ENCODE measurements around the gene OR6N1.

The OR6N1 gene

GRCh38 chr1:158752155-158752712 is 19.8 kb downstream of the OR6N1 start:
- Histone ChIP-seq H3K4me3 (ENCODE audit: low read length) (no peak overlapping the region), H3K36me3 (ENCODE audit: insufficient read depth, low read length) (no peaks in the 10 kb centered on the region), H3K9me3 (ENCODE audit: insufficient read depth, low read depth, low read length) (no peaks in the 10 kb centered on the region), H3K27ac (ENCODE audit: low read depth, low read length) (no peak overlapping the region), H3K9ac (ENCODE audit: low read depth, low read length) (no peak overlapping the region), H3K4me1 (ENCODE audit: insufficient read depth, low read length) (no peaks in the 10 kb centered on the region), H3K27me3 (ENCODE audit: insufficient read depth, low read length) (no peaks in the 10 kb centered on the region; the same call in 1 of the 2 replicates)
- 96% methylated on average over 9 of the region's 9 CpGs for WGBS

- Histone ChIP-seq H3K9me3 (ENCODE audit: insufficient read depth, low read depth, low read length) (no peaks in the 10 kb centered on the region), H3K36me3 (ENCODE audit: insufficient read depth, low read length) (no peaks in the 10 kb centered on the region), H3K4me1 (ENCODE audit: insufficient read depth, low read length) (no peaks in the 10 kb centered on the region), H3K4me3 (ENCODE audit: low read length) (no peak overlapping the region), H3K27ac (ENCODE audit: low read depth, low read length) (no peak overlapping the region), H3K27me3 (ENCODE audit: insufficient read depth, low read length) (no peaks in the 10 kb centered on the region), H3K9ac (ENCODE audit: low read depth, low read length) (no peak overlapping the region)
Observed at GRCh38 chr1:158735848-158736247, 36.1 kb downstream of the OR6N1 start.

- Histone ChIP-seq H3K9me3 (ENCODE audit: insufficient read depth, low read depth, low read length) (no peaks in the 10 kb centered on the region), H3K27me3 (ENCODE audit: insufficient read depth, low read length) (no peaks in the 10 kb centered on the region), H3K4me3 (ENCODE audit: low read length) (no peak overlapping the region), H3K27ac (ENCODE audit: low read depth, low read length) (no peak overlapping the region), H3K4me1 (ENCODE audit: insufficient read depth, low read length) (no peaks in the 10 kb centered on the region), H3K9ac (ENCODE audit: low read depth, low read length) (no peak overlapping the region), H3K36me3 (ENCODE audit: insufficient read depth, low read length) (no peaks in the 10 kb centered on the region)
- WGBS: 94% methylated on average over 1 of the region's 2 CpGs
Observed at GRCh38 chr1:158732524-158732923, 39.5 kb downstream of the OR6N1 start.

GRCh38 chr1:158731707-158732106 is 40.3 kb downstream of the OR6N1 start:
- Histone ChIP-seq H3K27me3 (ENCODE audit: insufficient read depth, low read length) (no peaks in the 10 kb centered on the region), H3K9ac (ENCODE audit: low read depth, low read length) (no peak overlapping the region), H3K4me1 (ENCODE audit: insufficient read depth, low read length) (no peaks in the 10 kb centered on the region), H3K9me3 (ENCODE audit: insufficient read depth, low read depth, low read length) (no peaks in the 10 kb centered on the region), H3K36me3 (ENCODE audit: insufficient read depth, low read length) (no peaks in the 10 kb centered on the region), H3K4me3 (ENCODE audit: low read length) (no peak overlapping the region), H3K27ac (ENCODE audit: low read depth, low read length) (no peak overlapping the region)
- WGBS: 95% methylated on average over 4 of the region's 4 CpGs

GRCh38 chr1:158730453-158730852 is 41.5 kb downstream of the OR6N1 start:
- Histone ChIP-seq H3K4me3 (ENCODE audit: low read length) (no peak overlapping the region), H3K36me3 (ENCODE audit: insufficient read depth, low read length) (no peaks in the 10 kb centered on the region), H3K9ac (ENCODE audit: low read depth, low read length) (no peak overlapping the region), H3K27ac (ENCODE audit: low read depth, low read length) (no peak overlapping the region), H3K9me3 (ENCODE audit: insufficient read depth, low read depth, low read length) (no peaks in the 10 kb centered on the region), H3K27me3 (ENCODE audit: insufficient read depth, low read length) (no peaks in the 10 kb centered on the region), H3K4me1 (ENCODE audit: insufficient read depth, low read length) (no peaks in the 10 kb centered on the region)
- 80% methylated on average over 1 of the region's 4 CpGs for WGBS

GRCh38 chr1:158728510-158729225 is 43.3 kb downstream of the OR6N1 start:
- Histone ChIP-seq H3K36me3 (ENCODE audit: insufficient read depth, low read length) (no peaks in the 10 kb centered on the region), H3K9ac (ENCODE audit: low read depth, low read length) (no peak overlapping the region), H3K27me3 (ENCODE audit: insufficient read depth, low read length) (no peaks in the 10 kb centered on the region), H3K4me3 (ENCODE audit: low read length) (no peak overlapping the region), H3K9me3 (ENCODE audit: insufficient read depth, low read depth, low read length) (no peaks in the 10 kb centered on the region), H3K27ac (ENCODE audit: low read depth, low read length) (no peak overlapping the region), H3K4me1 (ENCODE audit: insufficient read depth, low read length) (no peaks in the 10 kb centered on the region)
- 83% methylated on average over 2 of the region's 3 CpGs for WGBS

- H3K4me3 ChIP-seq (ENCODE audit: low read length): no peak overlapping the region
- WGBS: 95% methylated on average over 5 of the region's 5 CpGs
- no peak overlapping the region for H3K27ac ChIP-seq (ENCODE audit: low read depth, low read length)
- no peaks in the 10 kb centered on the region for H3K27me3 ChIP-seq (ENCODE audit: insufficient read depth, low read length)
- no peaks in the 10 kb centered on the region for H3K36me3 ChIP-seq (ENCODE audit: insufficient read depth, low read length)
- H3K4me1 ChIP-seq (ENCODE audit: insufficient read depth, low read length): no peaks in the 10 kb centered on the region
- H3K9me3 ChIP-seq (ENCODE audit: insufficient read depth, low read depth, low read length): no peaks in the 10 kb centered on the region
- no peak overlapping the region for H3K9ac ChIP-seq (ENCODE audit: low read depth, low read length)
Observed at GRCh38 chr1:158724442-158724841, 47.6 kb downstream of the OR6N1 start.

- no peaks in the 10 kb centered on the region for H3K36me3 ChIP-seq (ENCODE audit: insufficient read depth, low read length)
- H3K9ac ChIP-seq (ENCODE audit: low read depth, low read length): no peak within 1 kb of the TSS
- WGBS: 91% methylated on average over 1 of the region's 2 CpGs
- H3K4me1 ChIP-seq (ENCODE audit: insufficient read depth, low read length): no peaks in the 10 kb centered on the region
- H3K27ac ChIP-seq (ENCODE audit: low read depth, low read length): no peak within 1 kb of the TSS
- H3K27me3 ChIP-seq (ENCODE audit: insufficient read depth, low read length): no peaks in the 10 kb centered on the region
- H3K9me3 ChIP-seq (ENCODE audit: insufficient read depth, low read depth, low read length): no peaks in the 10 kb centered on the region
- H3K4me3 ChIP-seq (ENCODE audit: low read length): no peak within 1 kb of the TSS
Observed at GRCh38 chr1:158720620-158721019, 51.4 kb downstream of the OR6N1 start, which contains the start of gene OR6K3. Gene OR6K3, minus strand, starts transcription at chr1:158720720. Its CDS starts 2,605 bp downstream, at chr1:158718115.

GRCh38 chr1:158719664-158720063 is 52.3 kb downstream of the OR6N1 start:
- Histone ChIP-seq H3K9me3 (ENCODE audit: insufficient read depth, low read depth, low read length) (no peaks in the 10 kb centered on the region), H3K27me3 (ENCODE audit: insufficient read depth, low read length) (no peaks in the 10 kb centered on the region), H3K4me3 (ENCODE audit: low read length) (no peak overlapping the region), H3K4me1 (ENCODE audit: insufficient read depth, low read length) (no peaks in the 10 kb centered on the region), H3K27ac (ENCODE audit: low read depth, low read length) (no peak overlapping the region), H3K36me3 (ENCODE audit: insufficient read depth, low read length) (no peaks in the 10 kb centered on the region), H3K9ac (ENCODE audit: low read depth, low read length) (no peak overlapping the region)
- WGBS: 94% methylated on average over 1 of the region's 3 CpGs

- 76% methylated on average over 6 of the region's 6 CpGs for WGBS
- H3K4me3 ChIP-seq (ENCODE audit: low read length): no peak overlapping the region
- no peaks in the 10 kb centered on the region for H3K9me3 ChIP-seq (ENCODE audit: insufficient read depth, low read depth, low read length)
- no peak overlapping the region for H3K27ac ChIP-seq (ENCODE audit: low read depth, low read length)
- no peaks in the 10 kb centered on the region for H3K4me1 ChIP-seq (ENCODE audit: insufficient read depth, low read length)
- H3K27me3 ChIP-seq (ENCODE audit: insufficient read depth, low read length): no peaks in the 10 kb centered on the region
- H3K36me3 ChIP-seq (ENCODE audit: insufficient read depth, low read length): no peaks in the 10 kb centered on the region
- no peak overlapping the region for H3K9ac ChIP-seq (ENCODE audit: low read depth, low read length)
Observed at GRCh38 chr1:158717344-158717743, 54.7 kb downstream of the OR6N1 start.

- no peaks in the 10 kb centered on the region for H3K4me1 ChIP-seq (ENCODE audit: insufficient read depth, low read length)
- 100% methylated on average over 1 of the region's 1 CpG for WGBS
- H3K4me3 ChIP-seq (ENCODE audit: low read length): no peak overlapping the region
- H3K36me3 ChIP-seq (ENCODE audit: insufficient read depth, low read length): no peaks in the 10 kb centered on the region
- no peak overlapping the region for H3K9ac ChIP-seq (ENCODE audit: low read depth, low read length)
- no peaks in the 10 kb centered on the region for H3K27me3 ChIP-seq (ENCODE audit: insufficient read depth, low read length)
- H3K9me3 ChIP-seq (ENCODE audit: insufficient read depth, low read depth, low read length): no peaks in the 10 kb centered on the region
- no peak overlapping the region for H3K27ac ChIP-seq (ENCODE audit: low read depth, low read length)
Observed at GRCh38 chr1:158716335-158716734, 55.7 kb downstream of the OR6N1 start.
